NK-92 (cell line): ENCODE data around the gene TMEM178B.

Experiments used
- DNase-seq: peaks from one replicate; lab custom pipeline; 2025; ENCODE audit not compliant: unreplicated experiment; lab: John Stamatoyannopoulos, UW

TMEM178B gene

GRCh38 chr7:141262101-141263090 lies 188.5 kb downstream of the TMEM178B start:
- no peak for DNase-seq

- DNase-seq: no peak
Measured at GRCh38 chr7:141263508-141263907, 189.6 kb downstream of the TMEM178B start.

DNA sequence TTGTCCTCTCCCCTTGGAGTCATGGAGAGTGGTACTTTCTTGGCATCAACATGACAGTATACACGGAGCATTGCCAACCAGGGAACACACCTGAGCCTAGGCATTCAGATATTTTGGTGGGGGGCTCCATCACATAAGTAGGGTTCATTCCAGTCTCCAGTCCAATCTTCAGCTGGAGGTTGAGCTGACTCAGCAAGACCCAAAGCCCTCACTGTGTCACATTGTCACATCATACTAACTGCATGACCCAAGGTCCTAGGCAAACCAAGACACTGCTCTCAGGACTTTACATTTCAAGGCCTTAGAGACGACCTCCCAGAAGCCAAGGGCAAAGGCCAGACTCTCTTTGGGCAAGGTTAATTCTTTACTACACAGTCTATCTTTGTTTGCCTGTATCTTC lies 190.1 kb downstream of the TMEM178B start:
- no peak for DNase-seq

DNA sequence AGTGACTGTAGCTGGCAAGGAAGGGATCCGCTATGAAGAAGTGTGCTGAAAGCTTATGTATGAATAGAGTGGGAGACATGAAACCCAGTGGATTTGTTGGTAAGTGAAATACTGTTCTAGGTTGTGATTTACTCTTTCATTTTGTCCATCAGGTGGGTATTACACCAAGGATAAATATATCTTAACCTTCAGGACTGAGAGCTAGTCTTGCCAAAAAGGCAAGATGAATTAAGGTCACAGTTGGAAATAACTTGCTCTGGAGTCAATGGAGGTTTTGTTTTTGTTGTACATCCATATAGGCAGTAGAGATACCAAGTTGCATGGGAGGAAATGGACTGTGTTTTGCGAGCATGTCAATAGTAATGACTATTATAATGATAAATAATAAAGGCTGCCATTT lies 190.6 kb downstream of the TMEM178B start:
- no peak for DNase-seq

- no peak for DNase-seq
Measured at GRCh38 chr7:141265668-141266067, 191.8 kb downstream of the TMEM178B start.

- DNase-seq: no peak
Measured at GRCh38 chr7:141268614-141269013, 194.8 kb downstream of the TMEM178B start.

DNA sequence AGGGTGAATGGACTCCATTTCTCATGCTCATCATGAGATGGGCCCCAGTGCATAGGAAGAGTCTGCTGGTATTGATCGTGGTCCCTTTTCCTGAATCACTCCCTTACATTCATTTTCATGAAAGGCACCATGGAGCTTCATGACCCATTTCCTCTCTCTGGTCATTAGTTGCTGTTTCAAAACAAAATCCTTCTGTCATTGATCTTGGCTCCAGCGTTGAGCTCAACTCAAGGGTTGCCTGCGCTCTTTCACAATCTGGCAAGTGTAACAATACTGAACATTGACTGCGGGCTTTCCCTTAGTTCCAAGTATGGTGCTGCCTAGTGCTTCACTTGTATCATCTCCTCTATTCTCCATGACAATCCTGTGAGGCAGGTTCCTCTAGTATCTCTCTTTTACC lies 197.6 kb downstream of the TMEM178B start:
- DNase-seq: no peak

- DNase-seq: no peak
Measured at GRCh38 chr7:141272417-141272816, 198.6 kb downstream of the TMEM178B start.

GRCh38 chr7:141275350-141275749 lies 201.5 kb downstream of the TMEM178B start:
- no peak for DNase-seq

GRCh38 chr7:141276031-141276430 lies 202.2 kb downstream of the TMEM178B start:
- no peak for DNase-seq

- no peak for DNase-seq
Measured at GRCh38 chr7:141280100-141280499, 206.2 kb downstream of the TMEM178B start.

- DNase-seq: no peak
Measured at GRCh38 chr7:141281311-141281710, 207.4 kb downstream of the TMEM178B start.

- DNase-seq: no peak
Measured at GRCh38 chr7:141286522-141286921, 212.7 kb downstream of the TMEM178B start.

GRCh38 chr7:141287936-141288335 lies 214.1 kb downstream of the TMEM178B start:
- DNase-seq: no peak

GRCh38 chr7:141288626-141289025 lies 214.8 kb downstream of the TMEM178B start:
- DNase-seq: no peak

GRCh38 chr7:141290365-141290764 lies 216.5 kb downstream of the TMEM178B start:
- no peak for DNase-seq

DNA sequence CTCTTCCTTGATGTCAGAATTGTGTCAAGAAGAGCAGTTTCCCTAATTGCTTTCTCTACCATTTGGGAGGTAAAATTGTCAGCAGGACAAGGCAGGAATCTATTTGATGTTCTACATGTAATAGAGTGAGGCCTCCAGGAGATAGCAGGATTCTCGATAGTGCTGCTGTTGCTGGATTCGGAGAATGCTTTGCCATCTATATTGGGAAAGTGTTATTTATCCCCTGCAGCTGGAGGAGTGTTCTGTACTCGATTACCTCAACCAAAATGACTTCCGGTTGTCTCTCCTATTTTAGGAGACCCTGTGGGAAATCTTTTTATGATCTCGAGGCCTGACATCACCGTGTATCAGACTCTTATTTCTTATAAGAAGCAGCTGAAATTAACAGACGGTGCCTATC lies 217.1 kb downstream of the TMEM178B start:
- DNase-seq: no peak

GRCh38 chr7:141291541-141291940 lies 217.7 kb downstream of the TMEM178B start:
- no peak for DNase-seq

- no peak for DNase-seq
Measured at GRCh38 chr7:141294143-141294829, 220.4 kb downstream of the TMEM178B start.

- DNase-seq: no peak
Measured at GRCh38 chr7:141295367-141295895, 221.6 kb downstream of the TMEM178B start.

DNA sequence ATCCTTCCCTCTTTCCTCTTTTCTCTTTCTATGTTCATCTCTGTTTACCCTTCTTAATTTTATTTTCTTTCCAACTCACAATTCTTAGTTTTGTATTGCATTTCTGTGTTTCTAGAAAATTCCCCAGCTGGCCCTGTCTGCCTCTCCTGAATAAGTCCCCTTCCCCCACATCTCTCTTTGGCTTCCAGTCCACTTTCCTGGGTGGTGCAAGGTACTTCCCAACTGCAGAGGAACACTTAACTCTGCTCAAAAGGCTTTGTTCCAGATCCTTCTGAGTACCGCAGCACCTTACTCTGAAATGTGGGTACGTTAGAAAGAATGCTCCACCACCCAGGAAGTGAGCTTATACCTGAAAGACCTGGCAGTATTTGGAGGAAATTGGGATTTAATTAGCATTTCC lies 227.0 kb downstream of the TMEM178B start:
- no peak for DNase-seq

DNA sequence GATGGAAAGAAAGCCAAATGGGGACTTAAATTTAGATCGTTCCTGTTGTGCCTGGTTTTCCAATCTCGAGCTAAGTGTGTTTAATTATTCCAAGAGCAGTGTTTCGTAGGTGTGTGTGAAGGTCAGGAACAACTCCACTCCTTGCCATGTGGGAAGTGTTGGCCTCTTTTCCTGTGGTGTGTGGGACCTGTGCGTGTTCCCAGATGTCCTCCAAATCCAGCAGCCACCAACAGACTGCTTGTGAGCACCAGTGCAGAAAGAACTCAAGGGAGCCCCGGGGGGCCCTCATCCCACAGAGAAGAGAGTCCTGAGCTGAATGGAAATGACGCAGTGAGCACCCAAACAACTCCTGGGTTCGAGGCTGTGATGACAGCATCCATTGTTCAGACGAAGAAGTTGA lies 227.7 kb downstream of the TMEM178B start:
- DNase-seq: no peak
